NCI-H187 (cell line): ENCODE measurements around the gene BMP5.

Experiments used
- DNase-seq, 2 experiments: peaks; one replicate each; lab custom pipeline; 2025; lab: John Stamatoyannopoulos, UW

BMP5 gene

GRCh38 chr6:55812509-55812908 is 62.9 kb downstream of the BMP5 start:
- DNase-seq = no peak

GRCh38 chr6:55811074-55811473 is 64.3 kb downstream of the BMP5 start:
- no peak for DNase-seq

DNA sequence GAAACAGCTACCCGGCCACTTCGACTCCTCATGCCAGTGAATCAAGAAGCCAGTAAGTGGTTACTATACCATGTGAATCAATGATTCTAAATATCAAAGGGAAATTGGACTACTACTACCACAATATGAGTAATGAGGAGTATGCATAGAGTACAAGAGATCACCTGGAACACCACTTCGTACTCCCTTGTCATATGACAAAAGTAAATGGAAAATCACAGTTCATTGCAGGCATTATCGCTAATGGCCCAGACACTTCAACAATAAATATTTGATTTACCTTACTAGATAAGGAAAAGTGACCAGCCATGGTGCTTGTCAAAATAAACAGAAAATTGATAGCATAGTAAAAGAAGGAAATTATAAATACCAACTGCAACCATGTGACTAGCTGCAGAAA is 73.1 kb downstream of the BMP5 start:
- no peak for DNase-seq

DNA sequence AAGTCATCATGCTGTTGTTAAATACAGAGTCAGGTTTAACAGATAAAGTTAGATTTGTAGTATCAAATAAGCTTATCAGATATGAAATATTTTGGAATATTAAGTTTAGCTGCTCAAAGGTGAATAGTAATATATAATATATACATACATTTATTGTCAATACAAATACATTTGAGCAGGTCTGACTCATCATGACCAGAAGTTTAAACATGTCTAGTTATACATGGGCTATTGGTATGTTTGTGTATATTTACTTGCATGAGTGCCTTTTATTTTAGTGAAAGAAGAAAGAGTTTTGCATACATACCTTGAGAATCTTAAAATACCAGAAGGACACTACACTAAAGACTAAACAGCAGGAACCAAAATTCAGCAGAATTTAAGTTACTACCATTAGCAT is 76.8 kb downstream of the BMP5 start:
- DNase-seq = no peak

- no peak for DNase-seq
Measured at GRCh38 chr6:55794136-55794812, 81.1 kb downstream of the BMP5 start.

DNA sequence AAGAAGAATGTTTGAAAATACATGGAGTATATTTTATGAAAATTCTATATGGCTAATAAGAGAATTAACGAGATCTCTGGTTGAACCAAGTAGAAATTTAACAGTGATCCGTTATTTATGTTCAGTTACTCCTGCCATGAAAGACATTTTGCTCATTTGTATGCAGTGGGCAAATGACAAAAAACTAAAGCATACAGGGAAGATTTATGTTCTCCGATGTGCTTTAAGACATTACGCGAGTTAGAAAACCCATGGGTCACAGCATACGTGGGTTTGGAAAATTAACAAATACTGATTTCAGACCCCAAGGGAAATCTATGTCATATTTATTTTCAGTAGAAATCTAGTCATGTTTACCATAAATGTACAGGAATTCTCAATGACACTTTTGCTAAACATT is 90.1 kb downstream of the BMP5 start:
- no peak for DNase-seq

GRCh38 chr6:55782275-55782674 is 93.1 kb downstream of the BMP5 start:
- DNase-seq = no peak

- DNase-seq = no peak
Measured at GRCh38 chr6:55778705-55779104, 96.7 kb downstream of the BMP5 start.

GRCh38 chr6:55777469-55777868 is 97.9 kb downstream of the BMP5 start:
- no peak for DNase-seq

GRCh38 chr6:55776113-55776512 is 99.3 kb downstream of the BMP5 start:
- DNase-seq = no peak

GRCh38 chr6:55775029-55775318 is 100.4 kb downstream of the BMP5 start:
- no peak for DNase-seq

GRCh38 chr6:55774286-55775028 is 100.9 kb downstream of the BMP5 start:
- no peak for DNase-seq

GRCh38 chr6:55773620-55774216 is 101.7 kb downstream of the BMP5 start:
- no peak for DNase-seq

DNA sequence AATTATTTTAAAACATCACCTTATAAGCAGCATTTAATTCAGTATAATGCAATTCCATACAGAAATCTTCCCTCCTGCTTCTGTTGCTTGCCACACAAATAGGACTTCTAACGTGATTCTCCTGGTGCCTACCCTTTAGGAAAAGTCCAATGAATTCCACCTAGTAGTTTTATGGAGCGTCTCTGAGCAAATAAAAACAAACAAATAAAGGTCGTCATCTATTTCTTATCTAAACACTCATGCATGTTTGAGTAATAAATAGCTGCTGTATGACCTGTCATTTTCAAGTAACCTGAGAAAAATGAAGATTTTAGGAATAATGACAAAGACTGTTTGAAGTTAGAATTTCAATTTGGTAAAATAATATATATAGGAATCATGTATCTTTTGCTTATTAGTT is 102.7 kb downstream of the BMP5 start:
- DNase-seq = no peak

- no peak for DNase-seq
Measured at GRCh38 chr6:55759536-55759935, 115.9 kb downstream of the BMP5 start.

DNA sequence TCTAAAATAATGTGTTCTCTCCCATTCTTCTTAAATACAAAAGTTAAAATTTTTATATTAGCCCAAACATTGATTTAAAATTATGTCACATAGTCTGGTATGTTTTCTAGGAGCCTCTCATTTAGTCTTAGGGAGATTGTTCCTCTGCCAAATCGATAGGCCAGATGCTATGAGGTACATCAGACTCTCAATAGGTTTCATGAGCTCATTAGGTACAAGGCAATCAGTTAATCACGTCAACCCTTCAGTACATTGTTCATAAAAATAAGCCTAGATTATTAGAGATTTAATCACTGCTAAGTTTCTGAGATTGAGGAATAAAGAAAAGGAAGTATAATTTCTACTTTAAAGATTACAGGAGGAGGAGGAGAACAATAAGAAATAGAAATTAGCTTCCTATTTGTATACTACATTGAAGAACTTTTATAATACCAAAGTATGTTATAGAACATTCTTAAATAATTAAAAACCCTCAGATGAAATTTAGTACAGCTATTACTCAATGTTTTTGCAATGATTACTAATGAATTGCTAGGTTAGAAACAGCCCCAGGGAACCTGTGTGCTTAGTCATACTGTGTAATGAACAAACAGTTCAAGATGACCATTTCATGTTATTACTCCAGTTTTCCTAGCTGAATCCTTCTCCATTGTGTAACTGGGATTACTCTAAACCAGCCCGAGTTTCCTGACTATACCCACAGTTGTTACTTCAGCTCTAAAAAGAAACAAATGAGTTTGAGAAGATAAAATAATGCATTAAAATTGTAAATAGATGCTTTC is 117.0 kb downstream of the BMP5 start:
- DNase-seq = no peak

DNA sequence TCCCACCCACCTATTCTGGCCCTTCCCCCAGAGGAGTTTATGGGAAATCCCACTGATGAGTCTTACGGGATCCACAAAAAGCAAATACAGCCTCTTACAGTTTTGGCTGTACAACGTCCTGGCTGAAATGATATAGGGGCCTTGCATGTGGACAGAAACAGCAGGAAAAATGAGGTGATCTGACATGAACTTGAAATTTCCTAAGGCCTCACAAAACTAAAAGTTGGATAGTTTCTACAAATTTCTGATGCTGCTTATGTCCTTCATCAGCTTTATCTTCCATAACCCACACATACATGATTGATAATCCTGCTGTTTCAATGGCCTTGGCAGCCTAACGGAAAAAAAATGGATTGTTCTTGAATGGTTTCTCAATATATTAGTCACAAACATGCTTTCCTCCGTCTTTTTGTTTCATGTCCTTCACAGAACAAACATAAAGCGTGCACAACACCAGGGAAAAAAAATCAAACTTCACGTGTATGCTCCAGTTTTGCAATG is 118.8 kb downstream of the BMP5 start:
- no peak for DNase-seq

DNA sequence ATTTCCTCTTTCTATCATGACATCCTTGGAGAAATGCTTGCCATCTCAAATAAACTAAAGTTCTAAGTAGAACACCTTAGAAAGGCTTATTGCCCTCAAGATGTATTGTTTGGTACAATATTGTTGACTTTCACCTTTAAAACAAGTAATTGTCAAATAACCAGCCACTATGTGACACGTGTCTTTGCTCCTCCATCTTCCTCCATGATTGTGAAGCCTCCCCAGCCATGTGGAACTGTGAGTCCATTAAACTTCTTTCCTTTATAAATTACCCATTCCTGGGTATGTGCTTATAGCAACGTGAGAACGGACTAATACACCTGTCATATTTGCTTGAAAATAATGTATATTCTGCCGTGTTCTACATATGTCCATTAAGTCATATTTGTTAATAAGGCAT is 126.5 kb downstream of the BMP5 start:
- DNase-seq = no peak

GRCh38 chr6:55746473-55746872 is 128.9 kb downstream of the BMP5 start:
- no peak for DNase-seq

DNA sequence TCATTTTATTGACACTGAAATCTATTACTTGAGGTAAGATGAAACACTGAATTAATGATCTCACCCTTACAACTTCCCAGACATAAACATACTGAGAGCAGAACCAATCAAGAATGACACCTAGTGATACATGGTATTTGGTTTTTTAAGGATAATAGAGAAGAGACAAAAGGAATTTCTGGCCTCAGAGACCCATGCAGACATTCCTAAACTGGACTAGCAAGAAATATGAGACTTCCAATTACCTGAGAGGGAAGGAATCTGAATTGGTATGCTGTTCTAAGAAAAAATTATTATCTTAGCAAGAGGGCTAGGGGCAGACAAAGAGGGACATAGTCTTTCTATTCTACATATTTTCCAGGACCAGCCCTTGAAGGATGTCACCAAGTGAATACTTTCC is 141.1 kb downstream of the BMP5 start:
- DNase-seq = no peak

- DNase-seq = no peak
Measured at GRCh38 chr6:55729665-55730064, 145.7 kb downstream of the BMP5 start.

GRCh38 chr6:55726144-55726543 is 149.2 kb downstream of the BMP5 start:
- DNase-seq = no peak

- DNase-seq = no peak
Measured at GRCh38 chr6:55714831-55715230, 160.6 kb downstream of the BMP5 start.
